HG02840 (cell line): ENCODE data around the gene CEP95.
"Not testable (repeated sequence)": the region's sequence is repeated elsewhere in the genome, so short reads cannot be mapped to it uniquely, and the experiment has no call there.

Experiments used
- ATAC-seq: cut with Tn5 transposase; IDR thresholded peaks from one replicate; pipeline ENCODE4 v1.9.1; 2021; ENCODE audit warnings: mild to moderate bottlenecking, moderate library complexity, moderate number of reproducible peaks; ENCODE audit not compliant: unreplicated experiment, low FRiP score

Gene CEP95, protein sequence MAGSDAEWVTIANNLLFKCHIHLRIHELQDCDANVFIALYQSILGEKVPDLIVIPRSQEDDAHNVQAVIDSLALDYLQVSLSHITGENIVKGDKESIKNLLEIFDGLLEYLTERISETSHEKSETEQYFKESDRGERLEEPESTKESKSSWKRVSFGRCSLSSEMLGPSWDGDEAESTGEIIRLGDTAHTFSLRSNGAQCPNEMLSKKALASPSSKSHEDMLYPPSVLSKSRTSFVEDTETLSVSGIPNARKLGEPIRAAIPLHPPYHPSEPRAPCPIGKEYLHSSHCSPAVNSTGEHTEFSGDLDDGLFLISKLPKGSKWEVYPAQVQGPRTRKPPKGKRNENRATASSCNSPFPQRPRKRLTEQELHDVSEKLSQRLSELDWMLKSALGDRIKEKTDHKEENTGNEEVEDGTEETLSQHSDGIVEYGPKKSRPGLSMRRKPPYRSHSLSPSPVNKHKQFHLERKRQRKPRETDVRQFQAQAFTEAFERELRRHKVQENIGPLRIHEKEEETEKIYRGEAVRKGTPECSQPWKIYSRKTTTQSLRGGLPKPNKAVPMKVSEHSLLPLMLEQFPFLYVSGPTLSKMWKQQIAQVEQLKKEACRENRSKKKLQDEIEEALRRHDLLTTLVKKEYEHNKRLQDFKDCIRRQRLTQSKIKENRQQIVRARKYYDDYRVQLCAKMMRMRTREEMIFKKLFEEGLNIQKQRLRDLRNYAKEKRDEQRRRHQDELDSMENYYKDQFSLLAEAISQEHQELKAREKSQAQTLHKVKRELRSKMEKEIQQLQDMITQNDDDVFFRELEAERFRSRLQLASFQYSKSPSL

DNA sequence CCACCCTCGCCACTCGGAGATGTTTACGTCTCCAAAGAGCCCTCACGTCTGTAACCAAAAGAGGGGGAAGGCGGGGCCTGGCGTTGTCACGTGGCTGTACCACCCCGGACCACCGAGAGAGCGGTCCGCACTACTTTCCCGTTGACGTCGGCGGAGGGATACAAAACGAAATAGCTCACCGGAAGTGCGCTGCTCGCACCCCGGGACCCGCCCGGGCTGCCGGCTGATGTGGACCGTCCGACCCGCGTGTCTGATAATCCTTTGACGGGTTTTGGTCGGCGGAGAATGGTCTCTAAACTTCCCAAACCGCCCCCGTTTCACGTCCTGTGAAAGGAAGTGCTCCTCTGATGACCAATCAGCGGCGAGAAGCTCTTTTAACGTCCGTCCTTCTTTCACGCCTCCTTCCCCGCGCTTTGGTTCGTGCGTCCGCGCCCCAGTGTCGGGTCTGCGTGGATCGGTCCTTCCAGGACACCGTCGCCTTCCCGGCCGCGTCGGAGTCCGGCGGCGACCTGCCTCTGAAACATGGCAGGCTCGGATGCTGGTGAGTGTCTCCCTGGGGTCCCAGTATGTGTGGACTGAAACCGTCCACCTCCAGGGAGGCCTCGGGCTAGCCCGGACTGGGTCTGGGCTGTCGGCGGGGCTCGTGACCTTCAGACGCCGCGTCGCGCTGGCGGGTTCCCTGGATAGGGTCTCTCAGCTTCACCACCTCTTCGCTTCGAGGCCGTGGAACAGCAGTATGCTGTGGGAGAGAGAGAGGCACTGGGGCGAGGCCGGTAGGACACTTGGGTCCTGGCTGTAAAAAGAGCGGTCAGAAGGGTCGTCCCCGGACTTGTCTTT is at the start of gene CEP95:
Gene CEP95 (plus strand): TSS at position 402 of the 837 bp plus-strand sequence. CDS start 121 bp downstream, at position 523.
- ATAC-seq: peak; percentile 64

DNA sequence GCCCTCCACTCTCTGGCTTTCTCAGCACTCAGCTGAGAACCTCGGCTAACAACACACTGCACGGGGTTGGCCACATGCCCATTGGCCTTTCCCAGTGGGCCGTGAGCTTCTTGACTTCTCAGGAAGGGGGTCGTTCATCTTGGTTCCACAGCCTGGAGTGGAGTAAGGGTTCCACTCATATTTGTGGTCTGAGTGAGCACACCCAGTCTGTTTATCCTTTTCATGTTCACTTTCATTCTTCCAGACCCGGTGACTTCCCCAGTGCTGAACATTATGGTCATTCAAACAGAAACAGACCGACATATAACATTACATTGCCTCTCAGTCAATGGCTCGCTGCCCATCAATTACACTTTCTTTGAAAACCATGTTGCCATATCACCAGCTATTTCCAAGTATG is 49.6 kb upstream of the CEP95 start:
- no peak for ATAC-seq

DNA sequence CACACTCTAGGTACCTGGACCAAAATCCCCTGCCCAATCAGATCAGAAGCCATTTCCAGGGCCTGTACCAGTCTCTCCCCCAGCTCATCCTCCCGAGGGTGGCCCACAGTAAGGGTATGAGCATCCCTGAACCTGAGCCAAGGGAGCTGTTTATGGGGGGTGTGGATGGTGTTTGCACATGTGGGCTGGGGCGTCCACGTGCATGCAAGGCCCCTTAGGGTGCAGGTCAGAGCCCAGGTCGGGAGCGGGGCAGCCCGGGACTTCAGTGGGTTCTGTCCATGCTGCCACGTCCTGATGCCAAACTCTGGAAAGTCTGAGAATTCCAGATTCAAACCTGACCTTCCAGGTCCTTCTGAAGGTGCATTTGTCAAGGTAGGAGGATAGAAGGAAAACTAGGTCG is 48.0 kb upstream of the CEP95 start:
- no peak for ATAC-seq

DNA sequence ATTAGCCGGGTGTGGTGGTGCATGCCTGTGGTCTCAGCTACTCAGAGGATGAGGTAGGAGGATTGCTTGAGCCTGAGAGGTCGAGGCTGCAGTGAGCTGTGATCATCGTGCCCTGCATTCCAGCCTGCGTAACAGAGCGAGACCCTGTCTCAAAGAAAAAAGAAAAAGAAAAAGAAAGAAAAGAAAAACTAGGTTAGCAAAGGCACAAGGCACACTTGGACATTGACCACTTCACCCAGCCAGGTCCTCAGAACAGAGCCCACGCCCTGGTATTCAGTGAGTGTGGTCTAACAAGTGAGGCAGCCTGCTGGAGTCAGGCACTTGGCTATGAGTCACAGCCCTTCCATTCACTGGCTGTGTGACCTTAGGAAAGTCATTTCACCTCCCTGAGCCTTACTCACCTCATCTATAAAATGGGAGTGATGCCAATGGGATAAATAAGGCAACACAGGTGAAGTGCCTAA is 47.5 kb upstream of the CEP95 start:
- ATAC-seq: no peak

DNA sequence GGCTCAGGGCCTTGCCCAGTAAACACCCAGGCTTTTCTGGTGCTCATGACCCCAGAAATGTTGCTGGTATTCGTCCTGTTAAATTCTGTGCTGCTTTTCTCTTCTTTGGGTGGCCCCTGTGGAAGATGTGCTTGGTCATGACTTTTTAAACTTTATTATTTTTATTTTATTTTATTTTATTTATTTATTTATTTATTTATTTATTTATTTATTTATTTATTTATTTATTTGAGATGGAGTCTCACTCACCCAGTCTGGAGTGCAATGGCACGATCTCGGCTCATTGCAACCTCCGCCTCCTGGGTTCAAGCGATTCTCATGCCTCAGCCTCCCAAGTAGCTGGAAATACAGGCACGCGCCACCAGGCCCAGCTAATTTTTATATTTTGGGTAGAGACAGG is 47.0 kb upstream of the CEP95 start:
- ATAC-seq: not testable (repeated sequence)

DNA sequence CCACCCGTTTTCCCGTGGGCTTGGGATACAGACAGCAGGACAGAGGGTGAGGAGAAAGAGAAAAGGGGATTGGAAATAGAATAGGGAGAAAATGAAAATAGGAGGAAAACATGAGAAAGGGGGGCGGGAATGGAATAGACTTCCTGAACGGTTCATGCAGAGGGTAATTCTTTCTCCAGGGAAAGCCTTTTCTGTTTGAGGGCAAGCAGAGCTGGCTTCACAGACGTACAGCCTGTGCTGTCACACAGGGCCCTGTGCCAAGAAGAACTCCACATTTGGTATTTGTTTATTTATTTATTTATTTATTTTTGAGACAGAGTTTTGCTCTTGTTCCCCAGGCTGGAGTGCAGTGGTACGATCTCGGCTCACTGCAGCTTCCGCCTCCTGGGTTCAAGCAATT is 45.8 kb upstream of the CEP95 start:
- no peak for ATAC-seq

DNA sequence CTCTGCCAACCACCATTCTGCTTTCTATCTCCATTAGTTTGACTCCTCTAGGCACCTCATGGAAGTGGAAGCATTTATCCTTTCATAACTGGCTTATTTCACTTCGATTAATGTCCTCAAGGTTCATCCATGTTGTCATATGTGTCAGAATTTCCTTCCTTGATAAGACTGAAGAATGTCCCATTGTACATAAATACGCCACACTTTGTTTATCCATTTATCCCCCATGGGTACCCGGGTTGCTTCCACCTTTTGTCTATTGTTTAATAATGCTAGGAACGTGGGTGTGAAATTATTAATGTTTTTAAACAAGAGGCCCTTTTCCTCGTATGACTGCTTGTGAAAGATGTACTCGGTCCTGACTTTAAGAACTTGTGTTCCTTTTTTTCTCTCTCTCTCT is 45.0 kb upstream of the CEP95 start:
- ATAC-seq: no peak

DNA sequence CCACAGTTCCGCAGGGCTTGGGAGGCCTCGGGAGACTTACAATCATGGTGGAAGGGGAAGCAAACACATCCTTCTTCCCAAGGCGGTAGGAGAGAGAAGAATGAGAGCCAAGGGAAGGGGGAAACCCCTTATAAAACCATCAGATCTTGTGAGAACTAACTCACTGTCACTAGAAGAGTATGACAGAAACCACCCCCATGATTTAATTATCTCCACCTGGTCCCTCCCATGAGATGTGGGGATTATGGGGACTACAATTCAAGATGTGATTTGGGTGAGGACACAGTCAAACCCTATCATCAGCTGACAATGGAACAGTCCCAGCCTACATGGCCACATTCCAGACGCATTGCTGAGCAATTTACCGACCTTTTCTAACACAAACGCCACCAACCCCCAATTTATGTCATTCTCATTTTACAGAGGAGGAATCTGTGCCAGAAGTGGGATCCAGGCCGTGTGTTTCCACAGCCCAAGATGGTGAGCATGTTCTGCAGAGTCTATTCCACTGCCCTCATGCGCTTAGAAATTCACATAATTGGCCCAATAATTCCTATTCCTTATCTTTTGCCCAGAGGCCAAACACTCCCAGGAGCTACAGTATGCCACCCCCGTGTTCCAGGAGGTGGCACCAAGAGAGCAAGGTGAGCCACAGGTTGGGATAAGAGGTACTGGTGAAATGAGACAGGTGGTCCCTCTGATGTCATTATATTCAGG is 40.6 kb upstream of the CEP95 start:
- no peak for ATAC-seq

DNA sequence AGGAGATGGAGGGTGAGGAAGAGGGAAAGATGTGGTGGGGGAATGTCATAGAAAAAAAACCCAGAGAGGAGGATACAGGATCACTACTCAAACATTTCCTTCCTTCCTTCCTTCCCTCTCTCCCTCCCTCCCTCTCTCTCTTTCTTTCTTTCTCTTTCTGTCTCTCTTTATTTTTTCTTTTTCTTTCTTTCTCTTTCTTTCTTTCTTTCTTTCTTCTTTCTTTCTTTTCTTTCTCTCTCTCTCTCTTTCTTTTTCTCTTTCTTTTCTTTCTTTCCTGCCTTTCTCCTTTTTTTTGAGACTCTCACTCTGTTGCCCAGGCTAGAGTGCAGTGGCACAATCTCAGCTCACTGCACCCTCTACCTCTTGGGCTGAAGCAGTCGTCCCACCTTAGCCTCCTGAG is 39.9 kb upstream of the CEP95 start:
- not testable (repeated sequence) for ATAC-seq

DNA sequence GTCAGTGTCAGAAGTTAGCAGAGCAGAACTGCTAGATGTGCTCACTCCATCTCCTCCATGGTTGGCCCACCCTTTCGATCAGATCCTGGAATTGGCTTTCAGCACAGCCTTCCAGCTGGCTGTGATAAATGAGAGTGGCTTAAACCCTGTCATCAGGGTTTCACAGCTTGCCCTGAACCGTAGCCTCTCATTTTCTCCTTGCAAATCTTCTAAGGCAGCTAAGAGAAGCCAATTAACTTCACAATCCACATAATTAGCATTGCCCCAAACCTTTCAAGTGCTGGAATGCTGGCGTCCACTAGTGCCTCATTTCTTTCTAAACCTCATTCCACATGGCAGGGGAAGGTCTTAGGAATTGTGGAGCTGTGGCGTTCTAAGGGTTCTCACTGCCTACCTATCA is 36.2 kb upstream of the CEP95 start:
- no peak for ATAC-seq

DNA sequence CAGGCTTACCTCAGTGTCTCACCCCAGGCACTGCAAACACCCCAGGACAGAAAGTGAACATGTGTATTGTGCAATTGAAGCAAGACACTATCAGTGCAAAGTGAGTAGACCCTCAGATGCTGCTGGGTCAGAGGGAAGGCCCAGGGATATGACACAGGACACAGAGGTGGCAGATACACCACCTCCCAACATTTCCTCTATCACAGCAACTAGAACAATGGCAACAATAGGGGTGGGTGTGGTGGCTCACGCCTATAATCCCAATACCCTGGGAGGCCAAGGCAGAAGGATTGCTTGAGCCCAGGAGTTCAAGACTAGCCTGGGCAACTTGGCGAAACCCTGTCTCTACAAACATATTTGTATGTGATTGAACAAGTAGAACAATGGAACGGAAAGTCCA is 35.3 kb upstream of the CEP95 start:
- ATAC-seq: no peak

DNA sequence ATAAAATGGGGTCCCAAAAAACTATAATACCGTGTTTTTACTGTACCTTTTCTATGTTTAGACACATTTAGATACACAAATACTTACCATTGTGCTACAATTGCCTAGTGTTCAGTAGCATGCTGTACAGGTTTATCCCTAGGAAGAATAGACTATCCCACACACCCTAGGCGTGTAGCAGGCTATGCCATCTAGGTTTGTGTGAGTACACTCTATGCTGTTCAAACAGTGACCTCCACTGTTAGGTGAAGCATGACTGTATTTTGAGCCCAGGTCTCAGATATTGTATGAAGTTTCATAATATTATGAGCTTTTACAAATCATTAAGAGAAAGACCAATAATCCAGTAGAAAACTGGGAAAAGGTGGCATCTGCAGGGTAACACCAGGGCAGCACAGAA is 34.2 kb upstream of the CEP95 start:
- no peak for ATAC-seq

DNA sequence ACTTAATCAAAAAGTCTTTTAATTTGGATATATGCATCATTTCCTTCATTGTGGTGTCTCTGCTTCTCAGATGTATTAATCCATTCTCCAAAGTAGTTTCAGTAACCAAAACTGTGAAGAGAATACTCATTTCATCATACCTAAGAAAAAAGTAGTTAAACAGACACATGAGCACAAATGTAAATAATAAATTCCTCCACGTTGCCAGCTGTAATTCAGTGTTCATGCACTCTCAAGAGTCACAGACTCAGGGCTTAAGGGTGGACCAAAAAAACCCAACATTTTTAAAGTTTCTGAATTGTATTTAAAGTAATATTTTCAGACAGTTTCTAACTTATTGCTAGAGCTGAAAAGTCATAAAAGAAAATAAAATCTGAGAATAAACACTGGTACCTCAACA is 28.9 kb upstream of the CEP95 start:
- no peak for ATAC-seq

DNA sequence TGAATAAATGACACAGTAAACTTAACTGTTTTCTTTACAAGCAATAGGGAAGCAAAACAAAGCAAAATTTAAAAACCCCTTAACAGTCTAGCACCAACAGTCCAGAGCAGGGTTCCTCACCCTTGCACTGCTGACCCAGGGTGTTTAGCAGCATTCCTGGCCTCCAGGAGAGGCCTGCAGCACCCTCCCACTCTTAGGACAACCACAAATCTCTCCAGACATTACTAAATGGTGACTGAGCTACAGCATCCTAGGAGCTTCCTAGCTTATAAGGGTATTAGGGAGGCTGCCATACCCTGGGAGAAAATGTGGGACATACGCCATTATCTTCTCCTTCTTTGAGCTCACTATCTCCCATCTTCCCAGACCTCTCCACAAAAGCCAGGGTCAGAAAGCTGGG is 25.8 kb upstream of the CEP95 start:
- no peak for ATAC-seq

DNA sequence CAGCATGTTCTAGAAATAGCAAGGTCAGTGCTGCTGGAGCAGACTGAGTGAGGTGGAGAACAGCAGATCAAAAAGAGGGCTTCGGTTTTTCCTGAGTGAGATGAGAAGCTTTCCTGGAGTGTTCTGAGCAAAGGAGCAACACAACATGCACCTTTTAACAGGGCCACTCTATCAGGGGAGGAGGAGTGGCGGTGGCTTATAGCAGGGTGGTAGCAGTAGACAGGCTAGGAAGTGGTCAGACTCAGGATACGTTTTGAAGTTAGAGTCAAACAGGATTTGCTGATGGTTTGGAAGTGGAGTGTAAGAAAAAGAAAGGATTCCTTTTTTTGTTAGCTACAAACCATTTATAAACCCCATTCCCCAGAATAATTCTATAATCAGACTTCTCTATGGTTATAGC is 22.4 kb upstream of the CEP95 start:
- no peak for ATAC-seq

DNA sequence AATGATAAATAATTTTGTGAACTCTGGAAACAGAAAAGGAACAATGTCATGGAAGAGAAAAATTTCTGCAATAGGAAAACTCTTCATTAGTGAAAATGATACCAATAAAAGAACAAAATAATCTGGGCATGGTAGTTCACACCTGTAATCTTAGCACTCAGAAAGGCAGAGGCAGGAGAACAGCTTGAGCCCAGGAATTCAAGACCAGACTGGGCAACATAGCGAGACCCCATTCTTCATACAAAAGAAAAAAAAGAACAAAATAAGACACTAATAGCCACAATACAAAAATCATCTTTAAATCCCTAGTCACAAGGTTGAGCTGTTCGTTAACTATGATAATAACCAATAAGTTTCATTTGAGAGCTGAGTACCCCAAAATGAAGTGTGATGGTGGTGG is 18.5 kb upstream of the CEP95 start:
- no peak for ATAC-seq

DNA sequence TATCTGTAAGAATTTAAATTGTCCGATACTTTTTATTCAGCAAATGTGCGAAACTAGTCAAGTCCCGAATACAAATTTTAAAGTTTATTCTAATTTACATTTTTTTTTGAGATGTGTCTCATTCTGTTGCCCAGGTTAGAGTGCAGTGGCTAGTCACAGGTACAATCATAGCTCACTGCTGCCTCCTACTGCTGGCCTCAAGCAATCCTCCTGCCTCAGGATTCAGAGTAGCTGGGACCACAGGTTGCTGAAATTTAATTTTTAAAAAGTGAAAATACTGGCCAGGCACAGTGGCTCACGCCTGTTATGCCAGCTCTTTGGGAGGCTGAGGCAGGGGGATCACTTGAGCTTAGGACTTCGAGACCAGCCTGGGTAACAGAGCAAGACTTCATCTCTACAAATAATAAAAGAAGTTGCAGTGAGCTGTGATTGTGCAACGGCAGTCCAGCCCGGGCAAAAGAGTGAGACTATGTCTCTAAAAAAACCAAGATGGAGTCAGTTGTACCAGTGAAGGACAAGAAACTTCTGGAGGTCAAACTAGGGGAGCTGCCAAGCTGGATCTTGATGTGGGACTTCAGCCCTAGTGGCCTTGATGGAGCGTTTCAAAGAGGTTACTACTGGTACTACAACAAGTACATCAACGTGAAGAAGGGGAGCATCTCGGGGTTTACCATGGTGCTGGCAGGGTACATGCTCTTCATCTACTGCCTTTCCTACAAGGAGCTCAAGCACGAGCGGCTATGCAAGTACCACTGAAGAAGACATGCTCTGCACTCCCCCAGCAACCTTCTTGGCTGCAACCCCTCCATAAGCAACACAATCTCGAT is 15.5 kb upstream of the CEP95 start:
- no peak for ATAC-seq

DNA sequence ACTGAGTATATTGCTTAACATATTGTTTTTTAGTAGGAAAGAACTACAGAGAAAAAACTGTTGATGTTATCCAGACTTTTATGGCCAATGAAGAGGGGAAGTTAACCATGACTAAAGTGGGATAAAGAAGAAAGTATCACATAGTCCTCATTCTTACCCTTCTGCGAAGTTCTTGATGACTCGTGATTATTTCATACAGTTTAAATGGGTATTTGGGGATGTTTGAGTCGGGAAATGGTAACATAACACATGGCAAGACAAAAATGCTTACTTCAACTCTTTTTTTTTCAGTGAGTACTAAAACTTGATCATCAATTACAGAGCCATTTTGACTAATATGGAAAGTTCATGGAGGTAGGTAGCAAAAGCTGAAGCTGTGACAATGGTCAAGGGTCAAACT is 14.8 kb upstream of the CEP95 start:
- ATAC-seq: no peak

DNA sequence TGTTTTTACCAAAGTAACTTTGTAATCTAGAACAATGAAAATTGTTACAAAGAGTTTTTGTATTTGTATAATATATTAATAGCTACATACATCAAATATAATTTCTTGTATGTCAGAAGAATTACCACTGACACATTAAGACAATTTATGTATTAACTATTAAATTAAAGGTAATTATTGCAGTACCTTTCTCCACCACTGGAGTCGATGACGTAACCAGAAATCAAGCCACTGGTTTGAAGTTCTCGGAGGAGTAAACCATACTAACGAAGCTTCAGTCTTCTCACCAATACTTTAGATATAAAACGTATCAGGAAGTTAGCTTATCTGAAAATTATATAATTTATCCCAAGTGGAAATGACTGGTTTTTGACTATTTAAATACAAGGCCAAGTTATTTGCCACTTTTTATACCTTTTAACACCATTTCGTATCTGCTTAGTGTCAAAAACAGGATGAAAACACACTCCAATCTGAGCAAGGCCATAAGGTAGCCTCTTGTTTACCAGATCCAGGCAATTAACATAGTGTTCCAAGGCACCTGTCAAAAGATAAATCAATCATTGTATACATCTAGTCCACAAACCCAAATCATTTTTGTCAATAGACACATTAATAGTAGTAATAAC is 14.2 kb upstream of the CEP95 start:
- ATAC-seq: no peak
